MM.1S (cell line): ENCODE data around the gene LCN15.

ENCODE experiments used
- DNase-seq: peaks from one replicate; pipeline ENCODE4 v3.0.0-alpha.2; 2015
- H2AFZ ChIP-seq: fragments of 300-600 bp; sonication (generic); 2 replicates; pipeline ENCODE4 v1.6.0; 2016; ENCODE audit warnings: antibody characterized with exemption, low read length
- H3F3A ChIP-seq: fragments of 300-600 bp; sonication (generic); 2 replicates; pipeline ENCODE4 v1.6.1; 2016; ENCODE audit warnings: mild to moderate bottlenecking, antibody characterized with exemption, low read length, moderate library complexity, mixed read lengths; ENCODE audit not compliant: insufficient read depth
- H3K27ac ChIP-seq: fragments of 300-600 bp; sonication (generic); 2 replicates; pipeline ENCODE4 v1.5.1; 2016; ENCODE audit warnings: mild to moderate bottlenecking, low read length
- H3K27me3 ChIP-seq: fragments of 300-600 bp; sonication (generic); replicated peaks from 2 replicates; pipeline ENCODE4 v1.6.0; 2016; ENCODE audit warnings: low read length; ENCODE audit not compliant: insufficient read depth
- H3K36me3 ChIP-seq: fragments of 300-600 bp; sonication (generic); replicated peaks from 2 replicates; pipeline ENCODE4 v1.6.1; 2016; ENCODE audit warnings: mild to moderate bottlenecking, low read length, mixed read lengths; ENCODE audit not compliant: insufficient read depth
- H3K4me1 ChIP-seq: fragments of 300-600 bp; sonication (generic); 2 replicates; pipeline ENCODE4 v1.6.1; 2016; ENCODE audit warnings: low read length, mixed read lengths
- H3K4me2 ChIP-seq: fragments of 300-600 bp; sonication (generic); 2 replicates; pipeline ENCODE4 v1.6.0; 2016; ENCODE audit warnings: low read depth, low read length
- H3K4me3 ChIP-seq: fragments of 300-600 bp; sonication (generic); 2 replicates; pipeline ENCODE4 v1.5.1; 2016; ENCODE audit warnings: low read length, mixed read lengths
- H3K79me2 ChIP-seq: fragments of 300-600 bp; sonication (generic); 2 replicates; pipeline ENCODE4 v1.6.1; 2016; ENCODE audit warnings: mixed run types, low read length, mixed read lengths
- H3K9ac ChIP-seq: fragments of 300-600 bp; sonication (generic); 2 replicates; pipeline ENCODE4 v1.6.1; 2016; ENCODE audit warnings: low read length, mixed read lengths
- H3K9me2 ChIP-seq: fragments of 300-600 bp; sonication (generic); replicated peaks from 2 replicates; pipeline ENCODE4 v1.6.1; 2016; ENCODE audit warnings: mild to moderate bottlenecking, low read length, mixed read lengths; ENCODE audit not compliant: insufficient read depth
- H3K9me3 ChIP-seq: fragments of 300-600 bp; sonication (generic); replicated peaks from 2 replicates; pipeline ENCODE4 v1.6.1; 2016; ENCODE audit warnings: mild to moderate bottlenecking, low read length, mixed read lengths; ENCODE audit not compliant: insufficient read depth
- H4K20me1 ChIP-seq: fragments of 300-600 bp; sonication (generic); 2 replicates; pipeline ENCODE4 v1.6.1; 2016; ENCODE audit warnings: mild to moderate bottlenecking, low read length, moderate library complexity, mixed read lengths; ENCODE audit not compliant: insufficient read depth
- EZH2 ChIP-seq: fragments of 300-600 bp; sonication (generic); optimal IDR thresholded peaks from 2 replicates; pipeline ENCODE3; 2017; ENCODE audit warnings: low read depth, mild to moderate bottlenecking, antibody characterized with exemption, low read length, mixed read lengths
- EZH2phosphoT487 ChIP-seq: fragments of 300-600 bp; sonication (generic); IDR thresholded peaks from 2 replicates; pipeline ENCODE4 v1.6.1; 2018; ENCODE audit warnings: antibody characterized with exemption, low read length
- TF ChIP-seq, protein P1 (sequence below): fragments of 300-600 bp; sonication (generic); IDR thresholded peaks from 2 replicates; pipeline ENCODE4 v1.5.1; 2016; ENCODE audit warnings: antibody characterized with exemption, low read length, mixed read lengths

The LCN15 gene

GRCh38 chr9:136714893-136715274 lies 49.4 kb downstream of the LCN15 start:
- H4K20me1 ChIP-seq: no peaks in the 10 kb centered on the region
- no peak for TF ChIP-seq EZH2phosphoT487
- TF ChIP-seq, protein P1, sequence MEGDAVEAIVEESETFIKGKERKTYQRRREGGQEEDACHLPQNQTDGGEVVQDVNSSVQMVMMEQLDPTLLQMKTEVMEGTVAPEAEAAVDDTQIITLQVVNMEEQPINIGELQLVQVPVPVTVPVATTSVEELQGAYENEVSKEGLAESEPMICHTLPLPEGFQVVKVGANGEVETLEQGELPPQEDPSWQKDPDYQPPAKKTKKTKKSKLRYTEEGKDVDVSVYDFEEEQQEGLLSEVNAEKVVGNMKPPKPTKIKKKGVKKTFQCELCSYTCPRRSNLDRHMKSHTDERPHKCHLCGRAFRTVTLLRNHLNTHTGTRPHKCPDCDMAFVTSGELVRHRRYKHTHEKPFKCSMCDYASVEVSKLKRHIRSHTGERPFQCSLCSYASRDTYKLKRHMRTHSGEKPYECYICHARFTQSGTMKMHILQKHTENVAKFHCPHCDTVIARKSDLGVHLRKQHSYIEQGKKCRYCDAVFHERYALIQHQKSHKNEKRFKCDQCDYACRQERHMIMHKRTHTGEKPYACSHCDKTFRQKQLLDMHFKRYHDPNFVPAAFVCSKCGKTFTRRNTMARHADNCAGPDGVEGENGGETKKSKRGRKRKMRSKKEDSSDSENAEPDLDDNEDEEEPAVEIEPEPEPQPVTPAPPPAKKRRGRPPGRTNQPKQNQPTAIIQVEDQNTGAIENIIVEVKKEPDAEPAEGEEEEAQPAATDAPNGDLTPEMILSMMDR: no peak
- no peak for DNase-seq
- no peak overlapping the region for H3K27ac ChIP-seq
- no peaks in the 10 kb centered on the region for H3K4me1 ChIP-seq
- peaks cover 81% of the 10 kb centered on the region for H3K27me3 ChIP-seq
- H3K9ac ChIP-seq: no peak overlapping the region
- H3K4me3 ChIP-seq: no peak overlapping the region
- no peaks in the 10 kb centered on the region for H3K9me3 ChIP-seq
- H3K36me3 ChIP-seq: no peaks in the 10 kb centered on the region
- H3K9me2 ChIP-seq: no peaks in the 10 kb centered on the region
- no peak overlapping the region for H3K4me2 ChIP-seq
- H3F3A ChIP-seq: no peaks in the 10 kb centered on the region
- no peaks in the 10 kb centered on the region for H3K79me2 ChIP-seq
- no peak overlapping the region for H2AFZ ChIP-seq

DNA sequence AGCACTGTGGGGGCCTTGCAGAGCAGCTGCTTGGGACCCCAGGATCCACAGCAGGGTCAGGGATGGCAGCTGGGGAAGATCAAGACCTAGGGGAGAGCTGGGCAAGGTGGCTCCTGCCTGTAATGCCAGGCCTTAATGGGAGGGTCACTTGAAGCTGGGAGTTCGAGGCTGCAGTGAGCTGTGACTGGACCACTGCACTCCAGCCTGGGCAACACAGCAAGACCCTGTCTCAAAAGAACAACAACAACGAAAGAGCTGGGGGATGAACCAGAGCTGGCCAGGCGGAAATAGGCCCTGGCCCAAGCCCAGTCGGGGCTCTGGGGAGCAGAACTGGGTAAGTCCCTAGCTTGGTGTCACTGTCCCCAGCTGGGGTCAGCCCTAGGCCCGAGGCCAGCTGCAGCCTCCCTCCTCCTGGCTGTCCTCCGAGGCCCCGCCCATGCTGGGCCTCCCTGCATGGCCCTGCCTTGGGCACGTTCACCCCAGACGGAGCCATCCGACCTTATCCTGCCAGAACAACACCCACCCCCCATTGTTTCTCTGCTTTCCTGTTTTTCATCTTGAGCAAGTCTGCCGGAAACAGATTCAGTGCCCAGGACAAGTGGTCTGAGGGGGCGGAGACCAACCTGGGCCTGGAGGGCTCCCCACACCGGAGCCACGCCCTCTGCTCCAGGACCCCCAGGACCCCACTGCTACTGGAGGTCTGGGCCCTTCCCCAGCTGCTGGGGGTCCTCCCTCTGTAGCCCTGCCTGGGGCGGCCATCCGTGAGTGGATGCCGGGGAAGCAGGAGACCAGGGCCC lies 50.0 kb downstream of the LCN15 start:
- Histone ChIP-seq H3K27ac (no peak overlapping the region), H3K9me3 (no peaks in the 10 kb centered on the region), H3K79me2 (no peaks in the 10 kb centered on the region), H3K4me1 (no peaks in the 10 kb centered on the region), H3K4me3 (no peak overlapping the region), H3K9me2 (no peaks in the 10 kb centered on the region), H2AFZ (no peak overlapping the region), H3K4me2 (no peak overlapping the region), H3F3A (no peaks in the 10 kb centered on the region), H3K27me3 (peaks cover 87% of the 10 kb centered on the region), H4K20me1 (no peaks in the 10 kb centered on the region), H3K9ac (no peak overlapping the region), H3K36me3 (no peaks in the 10 kb centered on the region)
- TF ChIP-seq EZH2 (no peak), EZH2phosphoT487 (no peak)
- TF ChIP-seq, protein P1: no peak
- DNase-seq: no peak

DNA sequence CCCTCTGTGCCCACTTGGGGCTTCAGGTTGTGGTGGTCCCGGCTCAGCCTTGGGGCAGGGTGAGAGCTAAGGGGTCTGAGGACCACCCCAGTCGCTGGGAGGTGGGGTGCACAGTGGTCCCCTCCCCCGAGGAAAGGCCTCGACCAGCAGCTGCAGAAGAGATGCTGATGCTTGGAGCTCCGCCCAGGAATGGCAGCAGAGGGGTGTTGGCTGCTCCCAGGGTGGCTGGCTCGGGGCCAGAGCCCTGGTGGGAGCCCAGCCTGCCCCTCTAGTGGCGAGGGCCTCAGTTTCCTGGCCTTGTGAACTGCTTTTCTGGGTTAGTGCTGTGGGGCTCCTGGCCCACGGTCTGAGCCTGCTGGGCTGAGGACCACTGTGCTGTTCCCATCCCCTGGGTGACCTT lies 50.8 kb downstream of the LCN15 start:
- no peaks in the 10 kb centered on the region for H4K20me1 ChIP-seq

More for the DNA sequence above, 50.8 kb downstream of the LCN15 start:
- Histone ChIP-seq H3K4me2 (no peak overlapping the region), H3K79me2 (no peaks in the 10 kb centered on the region), H3K9ac (no peak overlapping the region), H3K27me3 (peaks cover 92% of the 10 kb centered on the region), H3K9me2 (no peaks in the 10 kb centered on the region), H3K4me1 (no peaks in the 10 kb centered on the region), H3K36me3 (no peaks in the 10 kb centered on the region), H3K4me3 (no peak overlapping the region), H3F3A (no peaks in the 10 kb centered on the region), H2AFZ (no peak overlapping the region), H3K27ac (no peak overlapping the region), H3K9me3 (no peaks in the 10 kb centered on the region)
- TF ChIP-seq EZH2phosphoT487: no peak
- TF ChIP-seq EZH2: no peak
- TF ChIP-seq, protein P1: no peak
- no peak for DNase-seq
